ENCODE results near the gene GLRX.

DNA sequence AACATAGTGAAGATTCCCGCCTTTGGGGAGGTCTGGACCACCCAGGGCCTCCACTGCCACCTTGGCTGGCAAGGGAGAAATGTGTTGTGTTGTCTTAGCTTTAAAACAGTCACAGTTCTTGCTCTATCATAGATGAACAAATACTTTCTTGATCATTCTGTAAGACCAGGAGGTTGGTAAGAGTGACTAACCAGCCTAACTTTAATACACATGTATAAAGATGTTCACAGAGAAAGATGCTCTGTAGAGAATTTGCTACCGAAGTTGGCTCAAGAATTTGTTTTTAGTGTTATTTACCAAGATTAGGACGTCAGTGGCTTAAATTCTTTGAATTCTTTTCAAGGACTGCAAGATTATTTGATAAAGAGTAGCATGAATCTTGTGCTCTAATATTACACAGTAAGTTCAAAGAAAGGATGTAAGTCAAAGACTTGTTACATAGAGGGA, 28.4 kb downstream of the GLRX start:
- no peak for TF ChIP-seq POLR2A (IDR thresholded peaks at IDR 0.05; ENCODE audit: low read length)
- TF ChIP-seq GATA1 (IDR thresholded peaks at IDR 0.05; ENCODE audit: low read depth, low read length), result no peak

All from erythroblast (primary cell).